T-helper 1 cell (primary cell): ENCODE measurements around the gene PRDM15.

Experiments used
- DNase-seq, 5 donors: peaks; one replicate each; pipeline ENCODE4 v3.0.0-alpha.2; 2012 to 2020

PRDM15 gene

GRCh38 chr21:41761211-41761933, 117.8 kb downstream of the PRDM15 start:
- no peak for DNase-seq

DNA sequence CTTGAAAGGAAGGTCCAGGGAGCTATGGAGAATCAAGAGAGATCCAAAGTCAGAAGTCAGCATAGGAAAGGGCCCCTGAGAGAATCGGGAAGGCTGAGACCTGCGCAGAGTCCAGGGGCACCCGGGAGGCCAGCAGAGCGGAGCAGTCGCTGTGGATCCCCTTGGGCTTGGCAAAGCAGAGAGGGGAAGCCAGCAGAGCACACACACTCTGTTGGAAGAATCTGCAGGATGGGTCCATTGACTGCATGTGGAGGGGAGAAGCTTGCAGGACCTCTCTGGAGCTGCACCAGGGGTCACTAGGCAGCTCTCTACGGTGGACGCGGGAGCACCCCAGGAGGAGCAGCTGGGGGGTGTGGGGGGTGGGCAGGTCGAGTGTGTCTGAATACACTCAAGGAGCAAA, 118.7 kb downstream of the PRDM15 start:
- no peak for DNase-seq

DNA sequence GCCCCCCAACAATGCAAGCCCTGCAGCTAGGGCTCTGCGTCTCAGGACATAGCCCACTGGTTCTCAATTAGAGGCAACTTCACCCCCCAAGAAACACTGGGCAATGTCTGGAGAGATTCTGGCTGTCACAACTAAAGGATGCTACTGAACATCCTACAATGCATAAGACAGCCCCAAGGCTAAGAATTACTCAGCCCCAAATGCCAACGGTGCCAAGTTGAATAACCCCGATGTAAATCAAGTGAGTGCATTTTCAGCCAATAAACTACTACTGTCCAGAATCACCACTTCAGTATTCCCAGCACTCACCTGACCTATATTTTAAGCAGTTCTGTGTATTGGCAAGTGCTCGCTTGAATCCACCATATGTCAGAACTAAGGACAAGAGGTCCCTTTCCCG, 119.2 kb downstream of the PRDM15 start:
- DNase-seq, result no peak

GRCh38 chr21:41759214-41759840, 119.8 kb downstream of the PRDM15 start:
- no peak for DNase-seq

GRCh38 chr21:41758550-41758949, 120.6 kb downstream of the PRDM15 start:
- no peak for DNase-seq

DNA sequence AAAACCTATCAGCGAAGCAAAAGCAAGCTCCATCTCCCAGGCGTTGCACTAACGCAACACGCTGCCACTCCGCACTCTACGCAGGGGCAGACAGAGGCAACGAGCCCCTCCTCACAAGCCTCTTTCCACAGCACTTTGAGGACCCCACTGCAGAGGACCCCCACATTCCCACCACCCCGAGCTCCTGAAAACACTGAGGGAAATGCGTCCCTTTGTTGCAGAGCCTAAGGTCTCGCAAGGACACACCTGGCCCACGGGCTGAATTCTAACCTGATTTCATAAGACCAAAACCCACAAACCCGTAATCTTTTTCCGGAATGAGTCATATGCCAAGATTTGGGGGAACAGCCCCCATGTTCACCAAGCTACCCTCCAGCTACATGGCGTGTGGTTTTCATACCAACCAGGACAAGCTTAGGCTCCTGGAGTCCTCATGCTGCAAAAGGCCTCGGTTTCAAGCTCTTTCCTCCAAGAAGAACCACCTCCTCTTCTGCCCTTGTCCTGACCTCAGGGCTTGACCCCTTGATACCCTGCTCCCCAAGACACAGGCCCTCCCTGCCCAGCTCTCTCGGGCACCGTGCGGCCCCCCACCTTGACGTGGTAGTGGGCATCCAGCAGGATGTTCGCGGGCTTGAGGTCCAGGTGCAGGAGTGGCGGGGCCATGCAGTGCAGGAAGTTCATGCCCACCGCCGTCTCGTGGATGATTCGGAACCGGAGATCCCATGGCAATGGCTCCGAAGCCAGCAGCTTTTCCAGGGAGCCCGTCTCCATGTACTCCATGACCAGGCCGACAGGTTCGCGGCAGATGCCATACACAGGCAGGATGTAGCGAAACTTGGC, 123.0 kb downstream of the PRDM15 start:
- DNase-seq, result no peak

DNA sequence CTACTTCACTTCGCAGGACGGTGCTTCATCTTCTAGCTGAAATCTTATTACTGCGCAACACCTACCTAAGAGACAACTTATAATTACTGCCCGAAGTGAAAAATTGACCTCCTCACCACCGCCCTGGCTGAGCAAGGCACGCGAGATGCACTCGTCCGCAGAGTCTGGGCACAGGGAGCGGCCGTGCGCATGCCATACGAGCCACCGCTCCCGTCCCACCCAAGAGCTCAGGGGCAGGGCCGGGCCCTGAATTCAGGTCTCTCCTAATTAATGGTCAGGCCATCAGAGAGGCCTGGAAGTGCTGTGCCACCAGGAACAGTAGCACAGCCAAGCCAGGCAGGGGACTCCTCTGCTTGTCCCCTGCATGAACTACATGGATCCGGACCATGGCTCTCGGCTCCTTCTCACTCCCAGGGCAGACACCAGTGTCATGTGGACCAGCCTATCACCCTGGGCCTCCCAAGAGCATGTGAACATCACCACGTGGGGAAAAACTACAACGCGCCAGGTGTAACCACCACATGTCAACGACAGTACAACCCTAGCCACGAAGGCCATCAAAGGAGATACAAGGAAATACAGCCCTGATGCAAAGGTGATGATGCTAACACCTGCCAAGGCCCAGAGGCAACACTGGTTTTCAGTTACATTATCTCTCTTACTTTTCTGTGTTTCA, 123.7 kb downstream of the PRDM15 start:
- no peak for DNase-seq

DNA sequence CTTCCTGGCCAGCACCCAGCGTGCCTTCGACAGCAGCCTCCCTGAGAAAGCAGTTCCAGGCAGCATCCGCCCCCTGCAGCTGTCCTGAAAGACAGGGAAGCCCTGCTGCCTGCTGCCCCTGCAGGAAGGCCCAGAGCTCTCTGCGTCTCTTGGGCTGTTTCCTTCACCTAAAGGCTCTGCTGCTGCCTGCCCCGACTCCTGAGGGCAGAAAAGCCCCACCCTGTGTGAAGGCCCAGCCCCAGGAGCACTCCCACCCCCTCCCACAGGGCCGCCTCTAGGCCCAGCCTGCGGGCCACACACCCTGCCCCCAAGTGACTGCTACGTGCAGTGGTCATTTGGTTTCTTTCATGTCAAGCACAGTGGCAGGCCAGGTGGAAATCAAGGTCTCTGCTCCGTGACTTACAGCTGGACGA, 124.7 kb downstream of the PRDM15 start:
- no peak for DNase-seq

DNA sequence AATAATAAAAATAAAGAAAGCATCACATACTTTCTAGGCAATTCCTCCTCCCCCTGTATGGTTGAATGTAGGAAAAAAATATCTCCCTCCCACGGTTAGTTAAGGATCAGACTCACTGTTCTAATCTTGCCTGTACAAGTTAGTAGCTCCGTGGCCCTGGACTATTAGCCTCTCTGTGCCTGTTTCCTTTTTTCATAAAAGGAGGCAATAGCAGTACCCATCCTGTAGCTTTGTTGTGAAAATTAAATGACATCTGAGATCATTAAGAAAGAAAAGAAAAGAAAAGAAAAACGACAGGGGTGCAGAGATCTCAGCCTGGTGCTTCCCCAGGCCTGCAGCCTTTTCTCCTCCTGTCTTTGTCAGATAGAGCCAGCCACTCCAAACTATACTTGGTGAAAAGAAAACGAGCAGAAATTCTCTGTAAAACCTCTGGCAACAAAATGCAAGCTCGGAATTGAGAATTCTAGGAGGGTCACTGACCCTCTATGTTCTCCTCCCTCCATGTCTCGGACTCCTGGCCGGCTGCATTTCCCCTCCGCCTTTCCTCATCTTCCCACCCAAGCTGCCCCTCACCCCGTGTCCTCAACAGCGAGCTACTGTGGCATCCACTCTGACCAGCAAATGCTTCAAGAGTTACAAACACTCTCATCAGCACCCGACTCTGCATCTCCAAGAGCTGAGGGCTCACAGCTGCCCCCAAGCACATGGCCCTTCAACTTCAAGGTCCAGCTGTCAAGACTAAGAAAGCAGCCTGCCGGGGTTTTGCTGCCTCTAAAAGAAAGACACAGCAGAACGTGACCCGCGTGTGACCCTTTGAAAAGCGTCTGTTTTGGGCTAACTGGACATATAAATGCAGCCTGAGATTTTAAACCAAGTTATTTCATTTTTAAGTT, 125.9 kb downstream of the PRDM15 start:
- DNase-seq, result no peak

GRCh38 chr21:41752231-41752681, 126.9 kb downstream of the PRDM15 start:
- DNase-seq, result no peak

GRCh38 chr21:41751611-41752011, 127.5 kb downstream of the PRDM15 start:
- DNase-seq, result no peak

GRCh38 chr21:41750532-41751151, 128.5 kb downstream of the PRDM15 start:
- no peak for DNase-seq

- DNase-seq, result no peak
These were observed 129.1 kb downstream of the PRDM15 start for GRCh38 chr21:41750051-41750450.

GRCh38 chr21:41749286-41749685, 129.9 kb downstream of the PRDM15 start:
- DNase-seq, result no peak
